Thyroid gland (tissue), 4 donors: Measurements from ENCODE around the gene KCNRG.

Source experiments
- POLR2A ChIP-seq, 2 donors: fragments of 450-650 bp; IDR thresholded peaks; one replicate each; pipeline ENCODE4 v1.6.1; 2017; ENCODE audit warnings: antibody characterized with exemption in 2 of 2, mild to moderate bottlenecking in 2 of 2, moderate library complexity in 1 of 2
- TF ChIP-seq, protein P1 (sequence below), 6 experiments: fragments of 200-600 bp in 3 of 6; fragments of 450-650 bp in 3 of 6; sonication (generic) in 3 of 6; IDR thresholded peaks; one replicate each; pipeline ENCODE4 v1.5.1; 2016 to 2019; ENCODE audit warnings: antibody characterized with exemption in 6 of 6, mild to moderate bottlenecking in 2 of 6, inconsistent platforms in 1 of 6, moderate library complexity in 1 of 6

DNA sequence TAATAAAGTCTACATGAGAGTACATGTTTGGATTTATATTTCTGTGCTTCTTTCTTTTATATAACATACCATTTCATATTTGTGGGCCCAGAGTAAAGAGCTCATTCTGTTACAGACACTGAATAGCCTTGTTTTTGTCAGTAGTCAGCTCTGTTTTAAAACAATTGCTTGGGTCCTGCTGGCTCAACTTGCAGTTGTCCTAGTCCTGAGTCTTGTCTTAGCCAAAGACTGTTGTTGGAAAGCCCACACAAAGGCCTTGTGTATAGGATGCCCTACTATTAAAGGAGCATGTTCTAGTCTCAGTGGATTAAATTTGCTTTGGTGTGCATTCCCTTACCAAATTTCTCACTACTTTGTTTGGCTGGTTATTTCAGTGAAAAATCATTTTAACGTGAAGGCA, 3.8 kb upstream of the KCNRG start:
- TF ChIP-seq, protein P1, sequence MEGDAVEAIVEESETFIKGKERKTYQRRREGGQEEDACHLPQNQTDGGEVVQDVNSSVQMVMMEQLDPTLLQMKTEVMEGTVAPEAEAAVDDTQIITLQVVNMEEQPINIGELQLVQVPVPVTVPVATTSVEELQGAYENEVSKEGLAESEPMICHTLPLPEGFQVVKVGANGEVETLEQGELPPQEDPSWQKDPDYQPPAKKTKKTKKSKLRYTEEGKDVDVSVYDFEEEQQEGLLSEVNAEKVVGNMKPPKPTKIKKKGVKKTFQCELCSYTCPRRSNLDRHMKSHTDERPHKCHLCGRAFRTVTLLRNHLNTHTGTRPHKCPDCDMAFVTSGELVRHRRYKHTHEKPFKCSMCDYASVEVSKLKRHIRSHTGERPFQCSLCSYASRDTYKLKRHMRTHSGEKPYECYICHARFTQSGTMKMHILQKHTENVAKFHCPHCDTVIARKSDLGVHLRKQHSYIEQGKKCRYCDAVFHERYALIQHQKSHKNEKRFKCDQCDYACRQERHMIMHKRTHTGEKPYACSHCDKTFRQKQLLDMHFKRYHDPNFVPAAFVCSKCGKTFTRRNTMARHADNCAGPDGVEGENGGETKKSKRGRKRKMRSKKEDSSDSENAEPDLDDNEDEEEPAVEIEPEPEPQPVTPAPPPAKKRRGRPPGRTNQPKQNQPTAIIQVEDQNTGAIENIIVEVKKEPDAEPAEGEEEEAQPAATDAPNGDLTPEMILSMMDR (IDR thresholded peaks at IDR 0.05): no peak
- no peak for TF ChIP-seq POLR2A (IDR thresholded peaks at IDR 0.05)
